NCI-H1105 treated with DMSO at 0.1 percent for 48 hours (cell line): Measurements from ENCODE around the gene C16orf96.

Experiments
- DNase-seq: peaks from one replicate; lab custom pipeline; 2025; lab: John Stamatoyannopoulos, UW

The C16orf96 gene

GRCh38 chr16:4525634-4526277, 30.4 kb upstream of the C16orf96 start:
- DNase-seq, result no peak

- DNase-seq, result no peak
These were observed 26.8 kb upstream of the C16orf96 start for GRCh38 chr16:4529085-4530060.

GRCh38 chr16:4531811-4532210, 24.3 kb upstream of the C16orf96 start:
- no peak for DNase-seq

- no peak for DNase-seq
These were observed 23.9 kb upstream of the C16orf96 start for GRCh38 chr16:4532238-4532637.

- no peak for DNase-seq
These were observed 22.6 kb upstream of the C16orf96 start for GRCh38 chr16:4533490-4533889.

- DNase-seq, result no peak
These were observed 21.9 kb upstream of the C16orf96 start for GRCh38 chr16:4534151-4534790.

- no peak for DNase-seq
These were observed 20.5 kb upstream of the C16orf96 start for GRCh38 chr16:4535627-4536108.

- DNase-seq, result no peak
These were observed 19.6 kb upstream of the C16orf96 start for GRCh38 chr16:4536391-4537106.

GRCh38 chr16:4537376-4538343, 18.5 kb upstream of the C16orf96 start:
- no peak for DNase-seq

- DNase-seq, result peak; percentile 75
These were observed 17.5 kb upstream of the C16orf96 start, which contains the start of gene CDIP1 for GRCh38 chr16:4538350-4539235. TSS of gene CDIP1 (minus strand) at chr16:4538773. CDS start at chr16:4514130, 24,643 bp downstream.

- DNase-seq, result no peak
These were observed 16.3 kb upstream of the C16orf96 start for GRCh38 chr16:4539716-4540284.

GRCh38 chr16:4544473-4544872, 11.7 kb upstream of the C16orf96 start:
- DNase-seq, result no peak

- DNase-seq, result no peak
These were observed 8.0 kb upstream of the C16orf96 start for GRCh38 chr16:4548124-4548523.

- no peak for DNase-seq
These were observed 5.5 kb upstream of the C16orf96 start for GRCh38 chr16:4550591-4550990.

- no peak for DNase-seq
These were observed 3.6 kb upstream of the C16orf96 start for GRCh38 chr16:4552541-4552940.

- DNase-seq, result no peak
These were observed 440 bp downstream of the C16orf96 start for GRCh38 chr16:4556580-4556979.

GRCh38 chr16:4557973-4558372, 1.8 kb downstream of the C16orf96 start:
- no peak for DNase-seq

GRCh38 chr16:4561596-4561995, 5.5 kb downstream of the C16orf96 start:
- no peak for DNase-seq

GRCh38 chr16:4564661-4565267, 8.6 kb downstream of the C16orf96 start:
- no peak for DNase-seq
